HG03520 (cell line): Measurements from ENCODE around the gene TANGO2.

ENCODE experiments used
- ATAC-seq: cut with Tn5 transposase; IDR thresholded peaks from one replicate; pipeline ENCODE4 v1.9.1; 2021; ENCODE audit warnings: mild to moderate bottlenecking, moderate library complexity; ENCODE audit not compliant: unreplicated experiment

TANGO2 gene

GRCh38 chr22:20024650-20025397 lies 3.9 kb downstream of the TANGO2 start:
- no peak for ATAC-seq

- no peak for ATAC-seq
Observed at GRCh38 chr22:20025401-20026203, 4.7 kb downstream of the TANGO2 start.

- ATAC-seq: no peak
Observed at GRCh38 chr22:20026204-20026908, 5.4 kb downstream of the TANGO2 start.

GRCh38 chr22:20026996-20027601 lies 6.2 kb downstream of the TANGO2 start:
- ATAC-seq: no peak

- ATAC-seq: no peak
Observed at GRCh38 chr22:20027966-20028854, 7.3 kb downstream of the TANGO2 start.

- no peak for ATAC-seq
Observed at GRCh38 chr22:20028855-20029549, 8.1 kb downstream of the TANGO2 start.

- no peak for ATAC-seq
Observed at GRCh38 chr22:20029550-20030225, 8.8 kb downstream of the TANGO2 start.

- no peak for ATAC-seq
Observed at GRCh38 chr22:20031732-20032406, 11.0 kb downstream of the TANGO2 start.

- ATAC-seq: no peak
Observed at GRCh38 chr22:20032407-20032991, 11.6 kb downstream of the TANGO2 start.

GRCh38 chr22:20033045-20033706 lies 12.3 kb downstream of the TANGO2 start:
- no peak for ATAC-seq

- no peak for ATAC-seq
Observed at GRCh38 chr22:20034143-20034542, 13.2 kb downstream of the TANGO2 start.

GRCh38 chr22:20035375-20036083 lies 14.6 kb downstream of the TANGO2 start:
- ATAC-seq: no peak

- ATAC-seq: no peak
Observed at GRCh38 chr22:20036084-20036482, 15.2 kb downstream of the TANGO2 start.

GRCh38 chr22:20036535-20037392 lies 15.9 kb downstream of the TANGO2 start:
- ATAC-seq: no peak

- ATAC-seq: no peak
Observed at GRCh38 chr22:20037419-20037818, 16.5 kb downstream of the TANGO2 start.

GRCh38 chr22:20038574-20038973 lies 17.7 kb downstream of the TANGO2 start:
- no peak for ATAC-seq
